H9 (cell line): ENCODE data around the gene PLXNA4. TPM values are rescaled to one million over a fixed set of nuclear protein-coding genes. Genes with fewer than 3 reads are reported as not detected.

Experiments
- DNase-seq: peaks from one replicate; pipeline ENCODE4 v3.0.0-alpha.2; 2017
- H2AFZ ChIP-seq: one replicate; pipeline ENCODE4 v1.6.1; 2013; ENCODE audit warnings: mild to moderate bottlenecking, low read length, control low read depth, moderate library complexity
- H2AK5ac ChIP-seq: 2 replicates; pipeline ENCODE4 v1.6.1; 2013; ENCODE audit warnings: low read length, control low read depth, mixed read lengths; ENCODE audit not compliant: insufficient read length
- H2BK120ac ChIP-seq: one replicate; pipeline ENCODE4 v1.6.1; 2013; ENCODE audit warnings: low read depth, mild to moderate bottlenecking, low read length, control low read depth, inconsistent platforms; ENCODE audit not compliant: poor library complexity, severe bottlenecking
- H2BK12ac ChIP-seq: 2 replicates; pipeline ENCODE4 v1.6.1; 2013; ENCODE audit warnings: low read length, control low read depth, mixed read lengths, low read depth; ENCODE audit not compliant: insufficient read length
- H2BK15ac ChIP-seq: 2 replicates; pipeline ENCODE4 v1.6.1; 2013; ENCODE audit warnings: low read depth, low read length, control low read depth
- H2BK20ac ChIP-seq: one replicate; pipeline ENCODE4 v1.6.1; 2013; ENCODE audit warnings: low read depth, mild to moderate bottlenecking, low read length, control low read depth, inconsistent platforms; ENCODE audit not compliant: poor library complexity, severe bottlenecking
- H2BK5ac ChIP-seq: 2 replicates; pipeline ENCODE4 v1.6.1; 2013; ENCODE audit warnings: low read length, control low read depth, mixed read lengths; ENCODE audit not compliant: insufficient read length
- H3K14ac ChIP-seq: 2 replicates; pipeline ENCODE4 v1.6.1; 2013; ENCODE audit warnings: low read length, control low read depth; ENCODE audit not compliant: insufficient read depth
- H3K18ac ChIP-seq: 2 replicates; pipeline ENCODE4 v1.6.1; 2013; ENCODE audit warnings: low read depth, mild to moderate bottlenecking, mixed read lengths, low read length, control low read depth; ENCODE audit not compliant: insufficient read length
- H3K23ac ChIP-seq: 2 replicates; pipeline ENCODE4 v1.6.1; 2013; ENCODE audit warnings: low read length, control low read depth, mixed read lengths, low read depth; ENCODE audit not compliant: insufficient read length
- H3K23me2 ChIP-seq: 2 replicates; pipeline ENCODE4 v1.6.1; 2013; ENCODE audit warnings: low read depth, mild to moderate bottlenecking, mixed read lengths, low read length, control low read depth; ENCODE audit not compliant: insufficient read length, poor library complexity, severe bottlenecking
- H3K27ac ChIP-seq: 2 replicates; pipeline ENCODE4 v1.5.1; 2013; ENCODE audit warnings: low read length, control low read depth, mixed read lengths, low read depth; ENCODE audit not compliant: insufficient read length
- H3K27me3 ChIP-seq: 2 replicates; pipeline ENCODE4 v1.6.1; 2013; ENCODE audit warnings: low read length, control low read depth, inconsistent platforms; ENCODE audit not compliant: insufficient read depth
- H3K4ac ChIP-seq: 2 replicates; pipeline ENCODE4 v1.6.1; 2013; ENCODE audit warnings: low read depth, mild to moderate bottlenecking, control low read depth, inconsistent platforms, low read length, moderate library complexity
- H3K4me1 ChIP-seq: 2 replicates; pipeline ENCODE4 v1.6.1; 2013; ENCODE audit warnings: low read length, control low read depth, inconsistent platforms; ENCODE audit not compliant: insufficient read depth
- H3K4me2 ChIP-seq: 2 replicates; pipeline ENCODE4 v1.6.1; 2013; ENCODE audit warnings: low read length, control low read depth, mixed read lengths; ENCODE audit not compliant: insufficient read length, insufficient read depth
- H3K56ac ChIP-seq: 2 replicates; pipeline ENCODE4 v1.6.1; 2013; ENCODE audit warnings: low read depth, mild to moderate bottlenecking, mixed read lengths, low read length, control low read depth; ENCODE audit not compliant: insufficient read length
- H3K79me1 ChIP-seq: 2 replicates; pipeline ENCODE4 v1.6.1; 2013; ENCODE audit warnings: low read depth, mild to moderate bottlenecking, moderate library complexity, low read length, control low read depth, inconsistent platforms; ENCODE audit not compliant: insufficient read depth, poor library complexity, severe bottlenecking
- H3K79me2 ChIP-seq: 2 replicates; pipeline ENCODE4 v1.6.1; 2013; ENCODE audit warnings: low read length, control low read depth, inconsistent platforms; ENCODE audit not compliant: insufficient read depth
- H3K9ac ChIP-seq: 2 replicates; pipeline ENCODE4 v1.6.1; 2013; ENCODE audit warnings: low read length, control low read depth, mixed read lengths; ENCODE audit not compliant: insufficient read length; ENCODE audit errors: extremely low read depth
- H3K9me3 ChIP-seq: one replicate; pipeline ENCODE4 v1.6.1; 2013; ENCODE audit warnings: low read depth, low read length, inconsistent platforms; ENCODE audit not compliant: control insufficient read depth
- H3T11ph ChIP-seq: one replicate; pipeline ENCODE4 v1.6.1; 2013; ENCODE audit warnings: mild to moderate bottlenecking, low read length, control low read depth, inconsistent platforms
- H4K20me1 ChIP-seq: one replicate; pipeline ENCODE4 v1.6.1; 2013; ENCODE audit not compliant: control insufficient read depth, insufficient read length, insufficient read depth
- H4K5ac ChIP-seq: 2 replicates; pipeline ENCODE4 v1.6.1; 2013; ENCODE audit warnings: low read depth, mild to moderate bottlenecking, mixed read lengths, low read length, control low read depth; ENCODE audit not compliant: insufficient read length
- H4K8ac ChIP-seq: replicated peaks from 2 replicates; pipeline ENCODE4 v1.6.1; 2013; ENCODE audit warnings: low read length, control low read depth, mixed read lengths, low read depth; ENCODE audit not compliant: insufficient read length
- H4K91ac ChIP-seq: 2 replicates; pipeline ENCODE4 v1.6.1; 2013; ENCODE audit warnings: low read depth, mild to moderate bottlenecking, moderate library complexity, mixed read lengths, low read length, control low read depth; ENCODE audit not compliant: insufficient read length
- H3K27ac Mint-ChIP-seq, 3 experiments: 2 replicates in 2 of 3; 3 replicates in 1 of 3; pipeline ENCODE4 v1.8.0; 2020 to 2021; ENCODE audit warnings: mixed read lengths in 3 of 3, mild to moderate bottlenecking in 1 of 3, moderate library complexity in 1 of 3
- H3K27me3 Mint-ChIP-seq: 2 replicates; pipeline ENCODE4 v1.8.0; 2021; ENCODE audit warnings: low read depth, mild to moderate bottlenecking, moderate library complexity, mixed read lengths
- H3K36me3 Mint-ChIP-seq, 3 experiments: 2 replicates in 2 of 3; 3 replicates in 1 of 3; pipeline ENCODE4 v1.8.0; 2020 to 2021; ENCODE audit warnings: low read depth in 3 of 3, mixed read lengths in 3 of 3; ENCODE audit not compliant: insufficient read depth in 1 of 3
- H3K4me1 Mint-ChIP-seq, 2 experiments: 2 replicates each; pipeline ENCODE4 v1.8.0; 2020; ENCODE audit warnings: mixed read lengths in 2 of 2
- H3K4me3 Mint-ChIP-seq, 2 experiments: 2 replicates in 1 of 2; 3 replicates in 1 of 2; pipeline ENCODE4 v1.8.0; 2020 to 2021; ENCODE audit warnings: mild to moderate bottlenecking in 2 of 2, mixed read lengths in 2 of 2, moderate library complexity in 1 of 2
- H3K9me3 Mint-ChIP-seq, 2 experiments: 2 replicates in 1 of 2; 3 replicates in 1 of 2; pipeline ENCODE4 v1.8.0; 2020; ENCODE audit warnings: mild to moderate bottlenecking in 2 of 2, mixed read lengths in 2 of 2, moderate library complexity in 1 of 2
- CTCF ChIP-seq: fragments of 200-600 bp; sonication (generic); conservative IDR thresholded peaks from 3 replicates; pipeline ENCODE4 v1.8.0; 2021; ENCODE audit warnings: antibody characterized with exemption, mild to moderate bottlenecking
- WGBS: extraction: QIAGEN DNeasy Blood & Tissue Kit; methylation state at CpG from one replicate; pipeline ENCODE4 v1.1.7; 2013; ENCODE audit warnings: missing lambda C conversion rate, low lambda C conversion rate, mixed read lengths; ENCODE audit not compliant: insufficient read length; ENCODE audit errors: extremely low coverage; 5-methylcytosine and 5-hydroxymethylcytosine counted together
- total RNA-seq: library from RNA; stranded (reverse); gene quantifications from 2 replicates; pipeline ENCODE4 v1.2.1, GENCODE V29; 2021

PLXNA4 gene
- total RNA-seq, 1 experiment from 2014 or later, result 0.35 TPM

- H3K27ac Mint-ChIP-seq, result no peak overlapping the region
- no peak overlapping the region for H3K56ac ChIP-seq
These were observed 231.2 kb downstream of the PLXNA4 start for GRCh38 chr7:132345030-132345429.

More at GRCh38 chr7:132345030-132345429, 231.2 kb downstream of the PLXNA4 start:
- DNase-seq, result no peak
- Mint-ChIP-seq H3K4me1 (peaks cover 13% of the 10 kb centered on the region in 2 experiments), H3K27me3 (peaks cover 9% of the 10 kb centered on the region), H3K9me3 (no peaks in the 10 kb centered on the region), H3K36me3 (no peaks in the 10 kb centered on the region), H3K4me3 (no peak overlapping the region)
- Histone ChIP-seq H3K9me3 (no peaks in the 10 kb centered on the region), H2BK120ac (no peak overlapping the region), H3K27ac (no peak overlapping the region), H2BK15ac (no peak overlapping the region), H3K23ac (no peak overlapping the region), H3K9ac (no peak overlapping the region), H2BK12ac (no peak overlapping the region), H3K4me1 (no peaks in the 10 kb centered on the region), H3K79me2 (no peaks in the 10 kb centered on the region), H2BK5ac (no peak overlapping the region), H4K20me1 (no peaks in the 10 kb centered on the region), H2AFZ (no peak overlapping the region), H3K23me2 (no peaks in the 10 kb centered on the region), H3K4ac (no peak overlapping the region), H4K8ac (no peak overlapping the region), H3K79me1 (no peaks in the 10 kb centered on the region), H3K4me2 (no peak overlapping the region), H3K18ac (no peak overlapping the region), H2BK20ac (no peak overlapping the region), H3T11ph (no peak overlapping the region), H3K27me3 (no peaks in the 10 kb centered on the region), H4K91ac (no peak overlapping the region), H4K5ac (no peak overlapping the region), H2AK5ac (no peak overlapping the region), H3K14ac (no peak overlapping the region)
- TF ChIP-seq CTCF, result no peak
- WGBS, result no CpG with 5 or more reads among the region's 5 CpGs
